GM23338 (cell line): Measurements from ENCODE around the gene ESRRA.

Experiments used
- CTCF ChIP-seq, 2 experiments: fragments of 200-600 bp in 1 of 2; sonication (generic) in 1 of 2; conservative IDR thresholded peaks; 2 replicates each; pipeline versions ENCODE4 v1.5.1 to v1.6.1; 2016 to 2017; ENCODE audit warnings: antibody characterized with exemption in 2 of 2, low read depth in 2 of 2, mild to moderate bottlenecking in 2 of 2, moderate library complexity in 1 of 2
- ETS1 ChIP-seq: IDR thresholded peaks from 2 replicates; pipeline ENCODE4 v1.6.1; 2016; ENCODE audit warnings: antibody characterized with exemption
- EZH2 ChIP-seq: fragments of 200-600 bp; sonication (generic); IDR thresholded peaks from one replicate; pipeline ENCODE4 v1.8.0; 2017; ENCODE audit warnings: antibody characterized with exemption, mild to moderate bottlenecking, low read depth; ENCODE audit not compliant: unreplicated experiment
- EZH2phosphoT487 ChIP-seq: fragments of 200-600 bp; sonication (generic); IDR thresholded peaks from one replicate; pipeline ENCODE4 v1.8.1; 2018; ENCODE audit warnings: antibody characterized with exemption; ENCODE audit not compliant: unreplicated experiment
- POLR2AphosphoS5 ChIP-seq: IDR thresholded peaks from 2 replicates; pipeline ENCODE4 v1.6.1; 2016; ENCODE audit warnings: antibody characterized with exemption, low read depth
- REST ChIP-seq: IDR thresholded peaks from one replicate; pipeline ENCODE4 v1.6.1; 2018; ENCODE audit warnings: antibody characterized with exemption; ENCODE audit not compliant: unreplicated experiment

- TF ChIP-seq CTCF (conservative IDR thresholded peaks at IDR 0.05; ENCODE audit: low read depth in 2 of 2) (peak in 1 of 2 experiments; percentile 0; a peak in 1 of 4 replicates), EZH2phosphoT487 (no peak), EZH2 (no peak), POLR2AphosphoS5 (no peak), ETS1 (no peak), REST (no peak)
These were observed 17.6 kb downstream of the ESRRA start for GRCh38 chr11:64322925-64323260.
